ENCODE measurements around the gene PDE10A. TPM values are rescaled to one million over a fixed set of nuclear protein-coding genes. Genes with fewer than 3 reads are reported as not detected.

Gene PDE10A
- total RNA-seq, 4 donors from 2014 or later = 3.5 to 10.0 (median 6.2) TPM

DNA sequence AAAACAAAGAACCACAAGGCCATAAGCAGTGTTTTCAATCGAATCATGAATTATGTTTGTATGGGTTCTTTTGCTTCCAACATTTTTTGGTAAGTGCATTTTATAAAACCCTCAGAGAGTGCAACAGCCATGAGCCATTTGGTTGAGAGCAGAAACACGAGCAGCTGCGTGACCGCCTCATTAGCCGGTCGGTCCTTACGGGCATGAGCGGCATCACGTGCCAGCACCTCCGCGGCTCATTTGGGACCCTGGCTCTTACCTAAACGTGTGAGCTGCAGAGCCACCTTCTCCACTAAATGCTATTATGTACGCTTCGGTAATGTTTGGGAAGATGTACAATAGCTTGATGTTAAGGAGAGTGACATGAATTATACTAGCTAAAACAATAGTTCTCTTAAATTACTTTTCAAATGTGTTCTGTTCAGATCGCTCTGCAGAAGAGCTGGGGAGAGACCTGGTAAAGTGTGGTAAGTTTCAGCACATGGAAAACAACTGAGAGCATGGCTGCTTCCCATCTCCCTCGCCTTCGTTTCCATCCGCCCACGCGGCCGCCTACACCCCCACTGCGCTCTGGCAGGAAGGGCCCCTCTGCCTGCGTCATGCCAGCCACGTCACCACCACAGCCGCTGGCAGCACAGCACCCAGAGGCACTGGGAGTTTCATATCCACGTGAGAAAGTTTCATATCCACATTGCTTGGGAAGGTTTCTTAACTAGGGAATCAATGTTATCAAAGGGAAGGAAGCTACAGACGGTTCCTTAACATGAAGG, 23.7 kb upstream of the PDE10A start:
- 83 to 91% methylated on average over 27 of the region's 27 CpGs for WGBS, 2 donors
- Histone ChIP-seq H3K4me1 (no peaks in the 10 kb centered on the region), H3K27me3 (no peaks in the 10 kb centered on the region), H3K9me3 (no peaks in the 10 kb centered on the region), H3K36me3 (no peaks in the 10 kb centered on the region), H3K4me3 (no peak overlapping the region), H3K27ac (no peak overlapping the region)
- no peak for DNase-seq (ENCODE audit: low spot score in 2 of 2)
- TF ChIP-seq POLR2A (IDR thresholded peaks at IDR 0.05) = no peak
- no peak for TF ChIP-seq EP300 (IDR thresholded peaks at IDR 0.05)
- TF ChIP-seq, protein P1, sequence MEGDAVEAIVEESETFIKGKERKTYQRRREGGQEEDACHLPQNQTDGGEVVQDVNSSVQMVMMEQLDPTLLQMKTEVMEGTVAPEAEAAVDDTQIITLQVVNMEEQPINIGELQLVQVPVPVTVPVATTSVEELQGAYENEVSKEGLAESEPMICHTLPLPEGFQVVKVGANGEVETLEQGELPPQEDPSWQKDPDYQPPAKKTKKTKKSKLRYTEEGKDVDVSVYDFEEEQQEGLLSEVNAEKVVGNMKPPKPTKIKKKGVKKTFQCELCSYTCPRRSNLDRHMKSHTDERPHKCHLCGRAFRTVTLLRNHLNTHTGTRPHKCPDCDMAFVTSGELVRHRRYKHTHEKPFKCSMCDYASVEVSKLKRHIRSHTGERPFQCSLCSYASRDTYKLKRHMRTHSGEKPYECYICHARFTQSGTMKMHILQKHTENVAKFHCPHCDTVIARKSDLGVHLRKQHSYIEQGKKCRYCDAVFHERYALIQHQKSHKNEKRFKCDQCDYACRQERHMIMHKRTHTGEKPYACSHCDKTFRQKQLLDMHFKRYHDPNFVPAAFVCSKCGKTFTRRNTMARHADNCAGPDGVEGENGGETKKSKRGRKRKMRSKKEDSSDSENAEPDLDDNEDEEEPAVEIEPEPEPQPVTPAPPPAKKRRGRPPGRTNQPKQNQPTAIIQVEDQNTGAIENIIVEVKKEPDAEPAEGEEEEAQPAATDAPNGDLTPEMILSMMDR (IDR thresholded peaks at IDR 0.05) = no peak

DNA sequence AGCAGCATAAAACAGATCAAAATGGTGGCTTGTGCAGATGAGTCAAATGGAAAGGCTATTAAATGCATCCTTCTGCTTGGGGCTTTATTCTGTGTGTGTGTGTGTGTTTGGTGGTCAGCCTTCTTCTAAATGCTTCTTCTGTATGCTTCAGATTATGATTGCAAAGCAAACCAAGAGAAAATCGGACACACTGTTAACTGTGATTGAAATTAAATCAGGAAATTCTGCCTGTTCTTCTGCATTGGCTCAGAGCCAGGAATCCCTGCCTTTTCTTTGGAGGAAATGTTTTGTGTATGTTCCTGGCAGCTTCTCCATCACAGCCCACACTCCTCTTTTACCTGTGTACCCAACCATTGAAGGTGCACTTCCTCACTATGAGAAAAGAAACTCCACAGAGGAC, 22.3 kb upstream of the PDE10A start:
- Histone ChIP-seq H3K4me3 (no peak overlapping the region), H3K27ac (no peak overlapping the region), H3K36me3 (no peaks in the 10 kb centered on the region), H3K4me1 (no peaks in the 10 kb centered on the region), H3K9me3 (no peaks in the 10 kb centered on the region), H3K27me3 (no peaks in the 10 kb centered on the region)
- WGBS, 2 donors = 22 to 27% methylated on average over 1 of the region's 1 CpG
- TF ChIP-seq POLR2A (IDR thresholded peaks at IDR 0.05) (no peak), EP300 (IDR thresholded peaks at IDR 0.05) (no peak)
- TF ChIP-seq, protein P1 (IDR thresholded peaks at IDR 0.05) = no peak
- no peak for DNase-seq (ENCODE audit: low spot score in 2 of 2)

DNA sequence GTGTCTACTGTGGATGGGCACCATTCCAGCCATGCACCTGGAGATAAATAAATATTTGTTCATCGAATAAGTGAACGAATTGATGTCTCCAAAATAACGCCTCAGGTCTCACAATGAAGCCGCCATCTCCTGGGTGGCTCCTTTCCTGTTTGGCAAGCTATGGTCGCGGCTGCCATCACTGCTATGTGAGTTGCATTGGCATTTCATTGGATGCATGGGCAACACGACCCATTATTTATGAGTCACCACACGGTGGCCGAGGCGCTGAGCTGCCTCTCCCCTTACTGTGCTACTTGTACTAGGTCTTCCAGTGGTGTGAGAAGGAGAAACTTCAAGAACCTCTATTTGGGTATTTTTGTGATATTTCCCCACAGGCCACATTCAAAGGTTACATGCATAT, 21.3 kb upstream of the PDE10A start:
- 90 to 92% methylated on average over 10 of the region's 10 CpGs for WGBS, 2 donors
- peaks cover 0 to 5% of the 10 kb centered on the region in 2 donors for H3K27me3 ChIP-seq
- H3K4me3 ChIP-seq = no peak overlapping the region
- no peak for DNase-seq (ENCODE audit: low spot score in 2 of 2)
- no peaks in the 10 kb centered on the region for H3K9me3 ChIP-seq
- no peaks in the 10 kb centered on the region for H3K4me1 ChIP-seq
- no peaks in the 10 kb centered on the region for H3K36me3 ChIP-seq
- TF ChIP-seq EP300 (IDR thresholded peaks at IDR 0.05) (no peak), POLR2A (IDR thresholded peaks at IDR 0.05) (no peak)
- TF ChIP-seq, protein P1 (IDR thresholded peaks at IDR 0.05) = no peak
- no peak overlapping the region for H3K27ac ChIP-seq

DNA sequence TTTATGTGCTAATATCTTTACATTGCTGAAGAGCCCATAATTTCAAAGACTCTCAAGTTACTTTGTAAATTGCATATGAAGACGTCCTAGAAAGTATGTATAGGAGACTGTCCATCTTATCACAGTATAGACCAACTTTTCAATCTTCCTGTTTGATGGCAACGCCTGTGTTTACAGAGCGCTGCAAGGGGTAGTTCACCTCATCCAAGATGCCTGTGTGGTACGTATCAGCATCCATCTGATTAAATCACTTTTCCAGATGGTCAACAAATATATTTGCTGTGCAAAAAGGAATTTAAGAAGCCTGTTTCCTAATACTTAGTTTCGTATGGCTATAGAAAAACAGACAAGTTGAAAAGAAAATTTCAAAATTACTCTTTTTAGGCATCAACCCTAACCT, 17.9 kb upstream of the PDE10A start:
- Histone ChIP-seq H3K4me3 (no peak overlapping the region), H3K9me3 (no peaks in the 10 kb centered on the region), H3K27me3 (peaks cover 0 to 12% of the 10 kb centered on the region in 2 donors), H3K4me1 (no peaks in the 10 kb centered on the region), H3K36me3 (no peaks in the 10 kb centered on the region), H3K27ac (no peak overlapping the region)
- 69 to 70% methylated on average over 5 of the region's 5 CpGs for WGBS, 2 donors
- DNase-seq (ENCODE audit: low spot score in 2 of 2) = no peak
- no peak for TF ChIP-seq EP300 (IDR thresholded peaks at IDR 0.05)
- TF ChIP-seq, protein P1 (IDR thresholded peaks at IDR 0.05) = no peak
- TF ChIP-seq POLR2A (IDR thresholded peaks at IDR 0.05) = no peak

DNA sequence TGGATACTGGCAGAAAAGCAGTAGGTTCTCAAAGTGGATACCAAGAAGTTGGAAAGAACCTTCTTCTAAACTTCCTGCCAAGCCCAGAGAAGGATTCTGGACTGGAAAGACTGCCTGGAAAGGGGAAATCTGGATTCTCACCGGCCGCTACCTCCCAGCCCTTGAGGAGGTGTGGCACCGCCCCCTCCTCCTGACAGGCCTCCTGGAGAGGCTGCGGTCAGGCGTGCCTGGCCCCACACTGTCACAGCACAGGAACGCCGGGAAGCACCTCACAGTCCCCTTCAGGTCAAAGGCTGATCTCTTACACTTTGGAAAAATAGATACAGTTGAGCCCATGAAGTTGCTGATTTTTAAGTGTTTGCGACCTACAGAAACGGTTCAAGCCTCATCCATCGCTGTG, 16.3 kb upstream of the PDE10A start:
- Histone ChIP-seq H3K4me1 (no peaks in the 10 kb centered on the region), H3K36me3 (no peaks in the 10 kb centered on the region), H3K4me3 (no peak overlapping the region), H3K9me3 (no peaks in the 10 kb centered on the region), H3K27me3 (peaks cover 0 to 12% of the 10 kb centered on the region in 2 donors), H3K27ac (no peak overlapping the region)
- DNase-seq (ENCODE audit: low spot score in 2 of 2) = no peak
- TF ChIP-seq EP300 (IDR thresholded peaks at IDR 0.05) = no peak
- TF ChIP-seq, protein P1 (IDR thresholded peaks at IDR 0.05) = no peak
- WGBS, 2 donors = 79 to 83% methylated on average over 10 of the region's 10 CpGs

Data from tibial nerve (tissue), 4 donors.